GM12892 (cell line): ENCODE results near the gene CCDC27.

Source experiments
- POLR2A ChIP-seq: IDR thresholded peaks from 2 replicates; pipeline ENCODE4 v1.6.1; 2011; ENCODE audit warnings: low read depth, low read length, control low read depth
- POLR2AphosphoS5 ChIP-seq: IDR thresholded peaks from 2 replicates; pipeline ENCODE4 v1.6.1; 2011; ENCODE audit warnings: low read depth, low read length, control low read depth

DNA sequence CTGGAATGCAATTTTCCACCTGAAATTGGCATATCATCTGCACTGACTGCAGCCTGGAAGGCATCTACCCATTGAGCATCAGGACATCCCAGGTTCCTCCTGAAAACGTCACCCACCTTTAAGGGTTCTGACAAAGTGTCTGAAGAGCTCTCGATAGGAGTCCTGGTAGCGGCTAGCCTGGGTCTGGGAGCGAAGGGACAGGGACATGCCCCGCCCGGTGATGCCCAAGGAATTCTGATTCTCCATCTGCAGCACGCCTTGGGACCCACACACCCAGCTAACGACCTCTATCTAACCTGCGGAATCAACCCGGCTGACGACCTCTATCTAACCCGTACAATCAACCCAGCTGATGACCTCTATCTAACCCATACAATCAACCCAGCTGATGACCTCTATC, 13.3 kb upstream of the CCDC27 start:
- TF ChIP-seq POLR2A (no peak), POLR2AphosphoS5 (no peak)
